K562 (cell line): Measurements from ENCODE around the gene SGMS1. TPM values are rescaled to one million over a fixed set of nuclear protein-coding genes. Genes with fewer than 3 reads are reported as not detected.

Experiments
- BMI1 ChIP-seq: fragments of 150-350 bp; IDR thresholded peaks from 2 replicates; pipeline ENCODE4 v1.6.1; 2014; ENCODE audit warnings: low read length
- BRD9 ChIP-seq: fragments of 450-650 bp; IDR thresholded peaks from 2 replicates; pipeline ENCODE4 v1.6.1; 2018; ENCODE audit warnings: low read depth; ENCODE audit not compliant: partially characterized antibody
- CBFA2T2 ChIP-seq: fragments of 450-650 bp; conservative IDR thresholded peaks from 2 replicates; pipeline ENCODE4 v1.6.1; 2017; ENCODE audit warnings: mild to moderate bottlenecking
- CBX2 ChIP-seq: fragments of 200-600 bp; sonication (generic); IDR thresholded peaks from one replicate; pipeline ENCODE4 v1.6.1; 2012; ENCODE audit warnings: mild to moderate bottlenecking, low read length, inconsistent platforms; ENCODE audit not compliant: insufficient read depth, poor library complexity, severe bottlenecking
- MCM3 ChIP-seq: fragments of 450-650 bp; IDR thresholded peaks from 2 replicates; pipeline ENCODE4 v1.6.1; 2016
- MCM7 ChIP-seq, 2 experiments: fragments of 450-650 bp; IDR thresholded peaks; 2 replicates each; pipeline ENCODE4 v1.6.1; 2016 to 2018
- MED1 ChIP-seq: sonication (generic); formaldehyde crosslinking; IDR thresholded peaks from 2 replicates; pipeline ENCODE4 v1.8.1; 2023; ENCODE audit warnings: missing genetic modification reagents, borderline replicate concordance
- POLR2AphosphoS5 ChIP-seq: IDR thresholded peaks from 2 replicates; pipeline ENCODE4 v1.6.1; 2011; ENCODE audit warnings: mild to moderate bottlenecking, low read depth, low read length, moderate library complexity; ENCODE audit not compliant: control insufficient read depth, insufficient read depth
- POLR2H ChIP-seq: IDR thresholded peaks from 2 replicates; pipeline ENCODE4 v1.6.1; 2016; ENCODE audit warnings: missing genetic modification characterization, low read depth, mild to moderate bottlenecking, control low read depth, missing compliant biosample characterization, moderate library complexity
- RBM22 ChIP-seq: fragments of 200-400 bp; formaldehyde crosslinking; IDR thresholded peaks from 2 replicates; pipeline ENCODE4 v1.6.1; 2018; ENCODE audit warnings: low read length, low read depth; ENCODE audit not compliant: poor library complexity, severe bottlenecking
- RFX7 ChIP-seq: fragments of 250-450 bp; sonication (Bioruptor Pico); IDR thresholded peaks from 2 replicates; pipeline ENCODE4 v1.5.1; 2021; ENCODE audit warnings: mild to moderate bottlenecking
- ZKSCAN3 ChIP-seq: fragments of 250-450 bp; sonication (Bioruptor Pico); IDR thresholded peaks from 2 replicates; pipeline ENCODE4 v1.4.0; 2020
- ZNF121 ChIP-seq: sonication (generic); formaldehyde crosslinking; conservative IDR thresholded peaks from 2 replicates; pipeline ENCODE4 v1.8.0; 2022; ENCODE audit warnings: missing genetic modification reagents
- ZNF165 ChIP-seq: fragments of 250-450 bp; sonication (Bioruptor Pico); IDR thresholded peaks from 2 replicates; pipeline ENCODE4 v1.4.0; 2020; ENCODE audit warnings: borderline replicate concordance
- ZNF316 ChIP-seq: fragments of 450-650 bp; IDR thresholded peaks from 2 replicates; pipeline ENCODE4 v1.6.1; 2016
- ZNF699 ChIP-seq: fragments of 250-450 bp; sonication (Bioruptor Pico); IDR thresholded peaks from 2 replicates; pipeline ENCODE4 v1.8.0; 2021; ENCODE audit warnings: mild to moderate bottlenecking, moderate library complexity; ENCODE audit not compliant: insufficient replicate concordance
- polyA plus RNA-seq, 8 experiments: library from polyadenylated mRNA; depleted of rRNA in 4 of 8; stranded (reverse) in 5 of 8; unstranded in 3 of 8; fragments of >200 nt; fragmentation: Nextera tagmentation in 2 of 8; fragmentation: Illumina TruSeq in 1 of 8; extraction: Ambion mirVana in 2 of 8; extraction: Trizol in 1 of 8; gene quantifications; 2 replicates each; pipeline versions ENCODE4 v1.2.1 to v1.2.3, GENCODE V29; 2011 to 2014; ENCODE audit warnings: inconsistent platforms in 1 of 8, missing spikeins in 1 of 8
- total RNA-seq, 7 experiments: library from RNA; depleted of rRNA in 6 of 7; stranded (reverse); fragments of >200 nt in 6 of 7; fragmentation: Illumina TruSeq in 2 of 7; extraction: Trizol in 2 of 7; gene quantifications; 2 replicates each; pipeline versions ENCODE4 v1.2.1 to v1.2.3, GENCODE V29; 2011 to 2021; ENCODE audit warnings: low replicate concordance in 1 of 7
- TF ChIP-seq, protein P1 (sequence below): fragments of 450-650 bp; IDR thresholded peaks from 2 replicates; pipeline ENCODE4 v1.7.0; 2016; ENCODE audit warnings: borderline replicate concordance
- TF ChIP-seq, protein P2 (sequence below): fragments of 450-650 bp; formaldehyde crosslinking; IDR thresholded peaks from 2 replicates; pipeline ENCODE4 v1.4.0; 2020; ENCODE audit warnings: mild to moderate bottlenecking, mixed read lengths
- TF ChIP-seq, protein P3 (sequence below): fragments of 450-650 bp; conservative IDR thresholded peaks from 2 replicates; pipeline ENCODE4 v1.6.1; 2016; ENCODE audit warnings: missing genetic modification characterization, low read depth, mild to moderate bottlenecking, missing compliant biosample characterization, moderate library complexity
- TF ChIP-seq, protein P4 (sequence below): IDR thresholded peaks from 3 replicates; pipeline ENCODE4 v1.6.1; 2011; ENCODE audit warnings: borderline replicate concordance, mild to moderate bottlenecking; ENCODE audit not compliant: insufficient read length, insufficient read depth
- TF ChIP-seq, protein P5 (sequence below): IDR thresholded peaks from 2 replicates; pipeline ENCODE4 v1.6.1; 2012; ENCODE audit warnings: low read depth, low read length, improper control_type of control experiment, borderline replicate concordance

Gene SGMS1
- total and polyA plus RNA-seq, 9 of the 15 experiments (the other 6 are each of a cell fraction or from before 2014, with no cell fraction given), result 22.6 to 232 (median 82.2) TPM

DNA sequence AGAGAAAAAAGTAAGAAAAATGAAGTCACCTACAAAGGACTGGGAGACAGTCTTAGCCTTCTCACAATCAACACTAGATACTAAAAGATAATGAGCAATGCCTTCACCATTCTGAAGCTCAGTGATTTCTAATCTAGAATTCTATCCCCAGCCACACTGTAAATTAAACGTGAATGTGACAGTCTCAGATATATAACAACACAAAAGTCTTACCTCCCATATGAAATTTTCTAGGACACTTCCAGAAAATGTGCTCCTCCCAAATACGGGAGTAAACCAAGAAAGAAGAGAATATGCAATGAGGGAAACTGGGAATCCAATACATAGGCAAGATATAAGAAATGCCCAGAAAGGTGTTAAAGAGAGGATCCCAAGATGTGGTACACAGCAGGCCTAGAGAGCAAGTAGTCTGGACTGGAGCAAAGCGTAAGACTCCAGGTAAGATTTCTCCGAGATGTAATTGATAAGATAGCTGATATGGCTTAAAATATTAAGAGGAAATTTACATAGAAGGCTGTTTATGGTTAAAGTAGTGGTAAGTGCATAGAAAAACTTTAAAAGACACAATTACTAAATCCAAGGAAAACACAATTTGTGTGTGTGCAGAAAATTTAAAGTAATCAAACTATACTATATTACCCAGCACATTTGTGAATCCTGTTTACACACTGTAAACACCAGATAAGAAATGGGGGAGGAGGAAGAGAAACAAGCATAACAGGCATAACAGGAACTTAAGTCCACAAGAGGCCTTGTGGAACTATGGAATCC lies 44.1 kb downstream of the SGMS1 start (continued):
- TF ChIP-seq, protein P1, sequence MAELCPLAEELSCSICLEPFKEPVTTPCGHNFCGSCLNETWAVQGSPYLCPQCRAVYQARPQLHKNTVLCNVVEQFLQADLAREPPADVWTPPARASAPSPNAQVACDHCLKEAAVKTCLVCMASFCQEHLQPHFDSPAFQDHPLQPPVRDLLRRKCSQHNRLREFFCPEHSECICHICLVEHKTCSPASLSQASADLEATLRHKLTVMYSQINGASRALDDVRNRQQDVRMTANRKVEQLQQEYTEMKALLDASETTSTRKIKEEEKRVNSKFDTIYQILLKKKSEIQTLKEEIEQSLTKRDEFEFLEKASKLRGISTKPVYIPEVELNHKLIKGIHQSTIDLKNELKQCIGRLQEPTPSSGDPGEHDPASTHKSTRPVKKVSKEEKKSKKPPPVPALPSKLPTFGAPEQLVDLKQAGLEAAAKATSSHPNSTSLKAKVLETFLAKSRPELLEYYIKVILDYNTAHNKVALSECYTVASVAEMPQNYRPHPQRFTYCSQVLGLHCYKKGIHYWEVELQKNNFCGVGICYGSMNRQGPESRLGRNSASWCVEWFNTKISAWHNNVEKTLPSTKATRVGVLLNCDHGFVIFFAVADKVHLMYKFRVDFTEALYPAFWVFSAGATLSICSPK, result no peak
- TF ChIP-seq ZNF165 (no peak), ZNF316 (peak; percentile 57; the same call in 1 of the 2 replicates), MCM3 (no peak), CBFA2T2 (peak; percentile 49; the same call in 1 of the 2 replicates), CBX2 (no peak), BMI1 (no peak), MED1 (no peak), POLR2AphosphoS5 (no peak), ZKSCAN3 (CRISPR knock-in tag) (no peak), BRD9 (peak; percentile 46), ZNF121 (CRISPR knock-in tag) (no peak), MCM7 (IDR thresholded peaks at IDR 0.05) (no peak), RBM22 (no peak), POLR2H (tag) (0 out of 2 replicates have a peak, but pooled peaks have one; percentile 1), ZNF699 (CRISPR knock-in tag) (no peak), RFX7 (CRISPR knock-in tag) (no peak)
- TF ChIP-seq, protein P2, sequence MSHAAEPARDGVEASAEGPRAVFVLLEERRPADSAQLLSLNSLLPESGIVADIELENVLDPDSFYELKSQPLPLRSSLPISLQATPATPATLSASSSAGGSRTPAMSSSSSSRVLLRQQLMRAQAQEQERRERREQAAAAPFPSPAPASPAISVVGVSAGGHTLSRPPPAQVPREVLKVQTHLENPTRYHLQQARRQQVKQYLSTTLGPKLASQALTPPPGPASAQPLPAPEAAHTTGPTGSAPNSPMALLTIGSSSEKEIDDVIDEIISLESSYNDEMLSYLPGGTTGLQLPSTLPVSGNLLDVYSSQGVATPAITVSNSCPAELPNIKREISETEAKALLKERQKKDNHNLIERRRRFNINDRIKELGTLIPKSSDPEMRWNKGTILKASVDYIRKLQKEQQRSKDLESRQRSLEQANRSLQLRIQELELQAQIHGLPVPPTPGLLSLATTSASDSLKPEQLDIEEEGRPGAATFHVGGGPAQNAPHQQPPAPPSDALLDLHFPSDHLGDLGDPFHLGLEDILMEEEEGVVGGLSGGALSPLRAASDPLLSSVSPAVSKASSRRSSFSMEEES (CRISPR knock-in tag), result no peak
- TF ChIP-seq, protein P3, sequence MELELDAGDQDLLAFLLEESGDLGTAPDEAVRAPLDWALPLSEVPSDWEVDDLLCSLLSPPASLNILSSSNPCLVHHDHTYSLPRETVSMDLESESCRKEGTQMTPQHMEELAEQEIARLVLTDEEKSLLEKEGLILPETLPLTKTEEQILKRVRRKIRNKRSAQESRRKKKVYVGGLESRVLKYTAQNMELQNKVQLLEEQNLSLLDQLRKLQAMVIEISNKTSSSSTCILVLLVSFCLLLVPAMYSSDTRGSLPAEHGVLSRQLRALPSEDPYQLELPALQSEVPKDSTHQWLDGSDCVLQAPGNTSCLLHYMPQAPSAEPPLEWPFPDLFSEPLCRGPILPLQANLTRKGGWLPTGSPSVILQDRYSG, result 0 out of 2 replicates have a peak, but pooled peaks have one; percentile 38
- TF ChIP-seq, protein P4, sequence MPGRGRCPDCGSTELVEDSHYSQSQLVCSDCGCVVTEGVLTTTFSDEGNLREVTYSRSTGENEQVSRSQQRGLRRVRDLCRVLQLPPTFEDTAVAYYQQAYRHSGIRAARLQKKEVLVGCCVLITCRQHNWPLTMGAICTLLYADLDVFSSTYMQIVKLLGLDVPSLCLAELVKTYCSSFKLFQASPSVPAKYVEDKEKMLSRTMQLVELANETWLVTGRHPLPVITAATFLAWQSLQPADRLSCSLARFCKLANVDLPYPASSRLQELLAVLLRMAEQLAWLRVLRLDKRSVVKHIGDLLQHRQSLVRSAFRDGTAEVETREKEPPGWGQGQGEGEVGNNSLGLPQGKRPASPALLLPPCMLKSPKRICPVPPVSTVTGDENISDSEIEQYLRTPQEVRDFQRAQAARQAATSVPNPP, result no peak
- TF ChIP-seq, protein P5, sequence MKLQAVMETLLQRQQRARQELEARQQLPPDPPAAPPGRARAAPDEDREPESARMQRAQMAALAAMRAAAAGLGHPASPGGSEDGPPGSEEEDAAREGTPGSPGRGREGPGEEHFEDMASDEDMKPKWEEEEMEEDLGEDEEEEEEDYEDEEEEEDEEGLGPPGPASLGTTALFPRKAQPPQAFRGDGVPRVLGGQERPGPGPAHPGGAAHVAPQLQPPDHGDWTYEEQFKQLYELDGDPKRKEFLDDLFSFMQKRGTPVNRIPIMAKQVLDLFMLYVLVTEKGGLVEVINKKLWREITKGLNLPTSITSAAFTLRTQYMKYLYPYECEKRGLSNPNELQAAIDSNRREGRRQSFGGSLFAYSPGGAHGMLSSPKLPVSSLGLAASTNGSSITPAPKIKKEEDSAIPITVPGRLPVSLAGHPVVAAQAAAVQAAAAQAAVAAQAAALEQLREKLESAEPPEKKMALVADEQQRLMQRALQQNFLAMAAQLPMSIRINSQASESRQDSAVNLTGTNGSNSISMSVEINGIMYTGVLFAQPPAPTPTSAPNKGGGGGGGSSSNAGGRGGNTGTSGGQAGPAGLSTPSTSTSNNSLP, result peak; percentile 40; the same call in 1 of the 2 replicates
